ENCODE data around the gene SH3BP1.
"Not testable (repeated sequence)": the region's sequence is repeated elsewhere in the genome, so short reads cannot be mapped to it uniquely, and the experiment has no call there.

The SH3BP1 gene

DNA sequence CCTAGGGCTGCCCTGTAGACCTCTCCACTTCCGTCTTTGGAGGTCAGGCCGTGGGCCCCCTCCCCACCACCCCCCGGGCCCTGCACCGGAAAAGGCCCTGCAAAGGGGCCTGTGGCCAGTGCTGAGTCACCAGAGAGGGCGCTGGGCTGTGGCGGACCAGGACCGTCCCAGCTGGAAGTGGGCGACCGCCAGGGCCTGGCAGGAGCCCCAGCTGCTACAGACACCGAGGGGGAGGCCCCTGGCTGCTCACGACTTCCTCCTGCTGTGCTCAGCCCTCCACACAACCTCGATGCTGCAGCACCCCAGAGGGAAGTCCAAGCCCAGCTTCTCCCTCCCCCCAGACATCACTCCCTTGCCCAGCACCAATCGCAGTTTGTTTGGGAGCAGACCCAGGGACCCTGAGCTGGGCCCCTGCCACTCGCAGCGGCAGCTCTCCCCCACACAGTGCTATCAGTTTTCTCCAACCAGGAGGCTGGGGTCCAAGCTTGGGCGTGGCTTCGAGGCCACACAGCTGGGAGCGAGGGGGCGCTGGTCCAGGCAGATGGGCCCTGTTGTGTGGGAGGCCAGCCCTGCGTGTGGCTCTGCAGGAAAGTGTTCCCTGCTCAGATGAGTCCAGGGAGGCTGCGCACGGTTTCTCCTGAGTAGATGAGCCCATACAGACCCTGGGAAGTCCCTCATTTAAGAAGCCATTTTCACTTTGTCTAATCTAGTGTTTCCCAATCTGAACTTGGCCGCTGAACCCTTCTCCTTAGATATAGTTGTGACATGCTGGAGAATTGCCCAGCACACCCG, 5.6 kb upstream of the SH3BP1 start:
- peak; percentile 59 for DNase-seq

DNA sequence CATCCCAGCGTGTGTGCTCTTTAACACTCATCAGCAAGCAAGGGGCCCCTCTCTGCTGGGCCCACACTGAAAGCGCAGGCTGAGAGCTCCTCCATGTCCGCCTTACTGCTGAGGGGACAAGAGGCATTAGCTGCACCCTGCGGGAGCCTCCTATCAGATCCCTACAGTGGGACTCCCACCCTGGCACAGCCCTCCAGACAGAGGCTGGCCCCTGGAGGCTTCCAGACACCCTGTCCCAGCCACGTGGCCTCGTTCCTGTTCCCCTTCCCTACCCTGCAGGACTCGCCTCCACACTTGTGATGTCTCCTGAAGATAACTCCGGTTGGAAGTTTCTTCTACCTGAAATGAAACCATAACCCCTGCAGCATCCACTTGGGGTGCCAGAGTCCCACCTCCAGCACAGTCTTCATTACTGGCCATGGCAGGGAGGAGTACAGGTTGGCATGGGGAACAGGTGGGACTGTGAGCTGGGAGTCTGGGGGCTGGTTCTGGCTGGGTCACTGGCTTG, 5.0 kb upstream of the SH3BP1 start:
- no peak for DNase-seq

DNA sequence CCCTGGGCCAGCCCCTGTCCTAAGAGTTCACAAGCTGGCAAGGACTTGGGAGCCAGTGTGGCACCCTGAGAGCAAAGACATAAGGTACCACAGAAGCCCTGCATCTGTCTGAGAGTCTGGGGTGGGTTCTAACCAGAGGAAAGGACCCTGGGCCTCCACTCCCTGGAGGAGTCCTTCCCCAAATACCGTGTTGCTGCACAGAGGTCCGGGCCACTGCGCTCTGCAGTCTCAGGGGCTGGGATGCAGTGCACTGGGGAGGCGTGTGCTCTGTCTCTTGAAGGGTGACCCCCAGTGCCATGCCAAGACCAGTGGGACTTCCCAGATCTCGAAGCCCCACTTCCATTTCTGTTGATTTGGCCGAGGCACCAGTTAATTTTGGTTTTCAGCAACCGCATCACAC, 4.3 kb upstream of the SH3BP1 start:
- DNase-seq, result no peak

DNA sequence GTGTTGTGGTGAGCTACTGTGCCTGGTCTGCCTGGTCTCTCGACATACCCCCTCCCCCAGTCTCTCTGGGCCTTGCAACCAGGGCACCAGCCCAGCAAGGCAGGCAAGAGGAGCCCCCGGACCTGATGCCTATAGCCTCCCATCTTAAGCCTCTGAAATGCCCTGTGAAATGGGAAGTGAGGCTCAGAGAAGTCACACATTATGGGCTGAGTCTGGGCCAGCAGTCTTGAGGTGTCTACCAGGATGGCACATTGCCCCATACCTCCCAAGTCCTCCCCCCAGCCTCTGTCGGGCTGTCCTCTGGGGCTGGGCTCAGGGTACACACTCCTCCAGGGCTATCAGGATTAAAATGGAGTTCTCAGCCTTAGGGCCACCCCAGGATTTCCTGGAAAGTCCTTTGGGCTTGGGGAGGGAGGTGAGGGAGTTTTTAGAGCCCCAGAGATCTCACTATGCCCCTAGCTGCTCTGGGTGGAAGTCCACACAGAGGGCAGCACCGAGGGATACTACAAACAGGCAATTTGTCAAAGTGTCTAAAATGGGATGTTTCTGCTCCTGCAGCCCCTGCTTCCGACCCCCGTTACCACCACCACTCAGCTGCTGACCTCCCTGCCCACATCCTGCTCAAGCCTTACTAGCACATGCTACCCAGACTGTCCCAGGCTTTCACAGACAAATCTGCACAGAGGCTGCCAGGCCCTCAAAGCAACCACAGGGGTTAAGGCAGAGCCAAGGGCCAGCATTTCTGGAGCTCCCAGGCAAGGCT, 3.1 kb upstream of the SH3BP1 start:
- DNase-seq, result no peak

DNA sequence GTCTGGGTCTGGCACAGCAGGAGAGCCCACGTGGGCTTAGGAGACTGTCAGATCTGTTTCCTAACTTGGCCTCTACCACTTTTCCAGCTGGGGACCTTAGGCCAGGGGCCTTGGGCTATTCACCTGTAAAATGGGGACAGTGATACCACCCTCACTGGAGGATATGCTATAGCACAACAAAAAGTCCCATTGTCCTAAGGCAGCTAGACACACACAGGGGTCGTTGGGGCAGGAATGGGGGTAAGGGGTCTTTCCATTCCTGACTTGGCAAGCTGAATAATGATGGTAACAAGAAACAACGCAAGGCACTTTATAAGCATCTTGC, 2.6 kb upstream of the SH3BP1 start:
- DNase-seq, result no peak

DNA sequence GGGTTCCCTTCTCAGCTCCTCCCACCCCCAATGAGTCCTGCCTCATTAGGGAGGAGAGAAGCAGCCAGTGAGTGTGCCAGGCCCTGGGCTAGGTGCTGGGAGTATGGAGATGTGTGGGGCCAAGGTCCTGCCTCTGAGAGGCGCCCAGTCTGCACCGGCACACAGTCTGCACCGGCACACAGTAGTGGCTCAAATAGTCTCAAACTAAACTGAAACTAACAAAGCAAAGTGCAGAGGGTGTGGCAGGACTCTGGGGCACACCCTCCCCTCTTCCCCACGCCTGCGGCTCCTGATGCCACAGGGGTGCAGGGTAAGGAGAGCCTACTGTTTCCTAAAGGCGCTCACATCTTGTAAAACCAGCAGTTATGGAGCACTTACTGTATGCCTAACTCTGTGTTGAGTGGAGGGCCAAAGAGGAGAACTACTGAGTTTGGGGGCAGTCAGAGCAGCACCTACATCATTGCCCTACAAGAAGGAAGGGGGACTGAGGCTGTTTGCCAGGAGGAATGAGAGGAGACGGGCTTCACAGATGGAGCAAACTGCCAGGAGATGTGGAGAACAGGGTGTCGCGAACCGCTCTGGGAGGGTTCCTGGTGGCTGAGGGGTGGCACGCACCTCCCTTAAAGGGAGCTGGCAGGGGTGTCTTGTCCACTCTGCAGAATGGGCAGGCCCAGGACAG, 939 bp upstream of the SH3BP1 start:
- no peak for DNase-seq

DNA sequence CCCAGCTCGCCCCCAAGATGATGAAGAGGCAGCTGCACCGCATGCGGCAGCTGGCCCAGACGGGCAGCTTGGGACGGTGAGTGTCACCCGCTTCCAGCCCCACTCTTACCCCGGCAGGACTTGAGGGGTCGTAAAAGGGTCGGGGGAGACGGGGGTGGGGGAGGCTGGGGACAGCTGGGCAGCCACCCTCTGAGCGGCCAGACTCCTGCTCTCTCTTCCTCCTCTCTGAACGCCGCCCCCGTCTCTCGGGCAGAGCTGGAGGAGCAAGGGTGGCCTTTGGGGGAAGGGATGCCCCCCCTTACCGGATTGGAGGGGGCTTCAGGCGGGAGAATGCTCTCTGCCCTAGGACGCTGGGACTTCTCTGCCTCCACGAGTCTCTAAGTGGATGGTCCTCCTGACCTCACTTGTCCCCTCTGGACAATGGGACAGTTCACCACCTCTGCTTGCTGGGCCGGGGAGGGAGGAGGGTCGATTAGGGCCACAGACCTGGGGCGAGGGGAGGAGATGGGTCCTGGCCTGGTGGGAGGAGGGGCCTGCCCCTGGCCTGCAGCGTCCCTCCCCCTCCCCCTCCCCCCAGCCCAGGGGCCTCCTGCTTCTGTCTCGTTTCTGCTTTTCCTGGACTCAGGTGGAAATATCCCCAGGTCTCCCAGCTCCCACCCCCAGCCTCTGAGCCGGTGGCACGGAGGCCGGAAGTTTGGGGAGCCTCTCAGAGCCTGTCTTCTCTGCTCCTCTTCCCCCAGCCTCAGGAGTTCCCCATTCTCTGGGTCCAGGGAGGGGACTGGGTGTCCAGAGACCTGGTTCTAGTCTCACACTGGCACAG, 512 bp downstream of the SH3BP1 start:
- peak; percentile 30 for DNase-seq

DNA sequence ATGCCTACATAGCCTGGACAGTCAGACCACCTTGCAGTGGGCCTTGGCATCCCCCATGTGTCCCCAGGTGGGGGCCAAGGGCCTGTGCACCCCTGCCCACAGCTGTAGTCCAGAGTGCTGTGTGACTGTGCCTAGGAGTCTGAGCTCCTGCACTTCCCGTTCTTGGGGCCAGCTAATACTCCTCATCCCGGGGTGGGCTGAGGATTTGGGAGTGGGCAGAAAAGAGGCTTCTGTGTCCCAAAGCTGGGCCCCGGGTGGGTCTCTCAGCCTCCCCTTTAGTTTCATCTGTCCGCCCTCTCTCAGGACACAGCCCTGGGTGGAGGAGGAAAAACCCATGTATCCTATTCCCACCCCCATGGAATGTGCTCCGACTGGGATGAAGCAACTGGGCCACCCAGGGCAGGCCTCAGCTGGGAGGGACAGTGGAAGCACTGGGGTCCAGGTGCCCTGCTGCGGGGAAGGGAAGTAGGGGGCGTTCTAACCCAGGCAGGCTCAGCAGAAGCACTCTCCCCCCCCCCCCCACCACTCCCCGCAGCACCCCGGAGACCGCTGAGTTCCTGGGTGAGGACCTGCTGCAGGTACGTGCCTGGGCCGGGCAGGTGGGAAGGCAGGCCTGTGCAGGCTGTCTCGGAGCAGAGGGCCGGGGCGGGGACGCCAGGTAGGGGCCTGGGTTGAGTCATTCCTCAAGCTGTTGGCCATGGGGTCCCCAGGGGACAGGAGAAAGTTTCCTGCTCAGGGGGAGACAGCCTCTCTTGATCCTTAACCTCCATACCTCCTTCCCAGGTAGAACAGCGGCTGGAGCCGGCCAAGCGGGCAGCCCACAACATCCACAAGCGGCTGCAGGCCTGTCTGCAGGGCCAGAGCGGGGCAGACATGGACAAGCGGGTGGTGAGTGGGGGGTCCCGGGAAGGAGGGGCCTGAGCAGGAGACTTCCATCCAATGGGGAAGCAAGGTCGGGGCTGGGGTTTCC, 1.4 kb downstream of the SH3BP1 start:
- no peak for DNase-seq

DNA sequence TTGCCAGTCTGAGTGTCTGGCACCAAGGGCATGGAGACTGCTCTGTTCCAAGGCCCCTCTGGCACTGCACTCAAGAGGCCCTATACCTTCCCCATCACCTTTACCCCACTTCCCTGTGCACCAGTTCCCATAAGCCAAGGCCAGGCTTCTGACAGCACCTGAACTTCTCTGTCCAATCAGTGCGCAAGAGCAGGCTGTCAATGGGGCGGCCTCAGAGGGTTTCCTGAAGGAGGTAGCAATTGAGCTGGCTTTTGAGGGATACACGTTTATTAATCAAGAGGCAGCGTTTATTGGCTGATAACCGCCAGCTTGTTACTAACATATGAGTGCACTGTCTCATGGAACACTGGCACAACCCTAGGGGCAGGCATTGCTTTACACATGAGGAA, 2.1 kb downstream of the SH3BP1 start:
- no peak for DNase-seq

DNA sequence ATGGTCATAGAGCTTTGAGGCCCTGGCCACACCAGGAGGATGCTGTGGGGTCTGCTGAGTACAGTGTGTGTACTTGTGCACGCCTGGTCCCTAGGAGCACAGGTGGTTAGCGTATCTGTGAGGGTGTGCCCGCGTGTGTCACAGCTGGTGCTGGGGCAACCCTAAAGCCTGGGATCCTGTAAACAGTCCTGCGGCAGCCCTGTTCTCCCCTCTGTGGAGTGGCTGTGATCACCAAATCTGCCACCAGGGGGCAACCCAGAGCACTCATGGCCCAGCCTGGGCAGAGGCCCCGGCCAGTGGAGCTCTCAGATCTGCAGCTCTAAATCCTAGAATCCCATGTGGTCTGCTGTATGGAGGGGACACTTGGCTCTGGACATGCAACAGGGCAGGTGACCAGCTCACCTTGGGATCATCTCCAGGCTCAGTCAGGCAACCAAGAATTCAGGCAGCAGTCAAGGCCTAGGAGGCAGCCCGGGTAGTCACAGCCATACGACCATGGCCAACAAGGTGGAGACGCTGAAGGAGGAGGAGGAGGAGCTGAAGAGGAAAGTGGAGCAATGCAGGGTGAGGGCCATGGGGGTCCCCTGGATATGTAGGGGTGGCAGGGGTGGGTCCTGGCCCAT, 3.9 kb downstream of the SH3BP1 start:
- peak; percentile 92 for DNase-seq

DNA sequence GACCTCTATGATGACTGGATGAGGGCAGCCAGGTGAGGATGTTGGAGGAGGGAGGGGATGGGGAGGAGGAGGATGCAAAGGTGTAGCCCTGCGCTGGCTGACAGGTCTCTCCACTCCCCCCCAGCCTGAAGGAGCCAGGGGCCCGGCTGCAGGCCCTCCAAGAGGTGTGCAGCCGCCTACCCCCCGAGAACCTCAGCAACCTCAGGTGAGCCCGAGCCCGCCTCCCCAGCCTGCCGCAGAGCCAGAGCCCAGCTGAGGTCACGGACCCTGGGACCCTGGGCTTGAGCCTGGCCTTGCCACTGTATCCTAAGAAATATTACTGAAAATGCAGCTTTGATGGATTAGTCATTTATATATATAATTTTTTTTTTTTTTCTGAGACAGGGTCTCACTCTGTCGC, 7.8 kb downstream of the SH3BP1 start:
- DNase-seq, result no peak

DNA sequence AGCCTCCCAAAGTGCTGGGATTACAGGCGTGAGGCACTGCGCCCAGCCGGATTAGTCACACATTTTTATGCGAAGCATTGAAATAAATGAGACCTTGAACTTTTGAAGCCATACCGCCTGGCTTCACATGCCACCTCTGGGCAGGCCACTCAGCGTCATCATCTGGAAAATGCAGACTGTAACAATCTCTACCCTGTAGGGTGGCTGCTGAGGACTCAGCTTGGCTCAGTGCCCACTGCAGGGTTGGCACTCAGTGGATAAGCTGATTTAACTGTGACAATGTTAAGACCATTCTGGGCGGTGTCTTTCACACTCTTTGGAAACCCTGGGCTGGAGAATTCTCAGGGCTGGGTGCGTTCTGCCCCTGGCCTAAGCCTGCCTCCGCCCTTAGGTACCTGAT, 8.5 kb downstream of the SH3BP1 start:
- no peak for DNase-seq

DNA sequence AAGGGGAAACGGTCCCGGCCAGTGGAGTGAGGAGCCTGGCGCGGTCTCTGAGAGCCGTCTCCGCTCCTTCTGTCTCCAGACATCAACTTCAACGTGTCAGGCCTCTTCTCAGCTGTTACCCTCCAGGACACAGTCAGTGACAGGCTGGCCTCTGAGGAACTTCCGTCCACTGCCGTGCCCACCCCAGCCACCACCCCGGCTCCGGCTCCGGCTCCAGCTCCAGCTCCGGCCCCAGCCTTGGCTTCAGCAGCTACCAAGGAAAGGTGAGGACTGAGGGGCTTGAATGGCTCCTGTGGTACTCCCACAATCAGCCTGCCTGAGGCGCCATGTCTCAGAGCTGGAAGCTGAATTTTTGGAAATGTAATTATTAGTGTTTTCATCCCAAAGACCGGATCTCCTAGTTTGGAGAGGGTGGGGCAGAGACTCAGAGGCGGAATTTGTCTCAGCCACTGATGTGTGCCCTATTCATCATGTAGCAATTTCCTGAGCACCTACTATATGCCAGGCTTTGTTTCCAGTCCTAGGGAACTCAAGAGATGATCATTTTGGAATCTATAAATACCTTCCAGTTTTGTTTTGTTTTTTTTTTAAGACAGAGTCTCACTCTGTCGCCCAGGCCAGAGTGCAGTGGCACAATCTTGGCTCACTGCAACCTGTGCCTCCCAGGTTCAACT, 11.1 kb downstream of the SH3BP1 start:
- DNase-seq, result no peak

DNA sequence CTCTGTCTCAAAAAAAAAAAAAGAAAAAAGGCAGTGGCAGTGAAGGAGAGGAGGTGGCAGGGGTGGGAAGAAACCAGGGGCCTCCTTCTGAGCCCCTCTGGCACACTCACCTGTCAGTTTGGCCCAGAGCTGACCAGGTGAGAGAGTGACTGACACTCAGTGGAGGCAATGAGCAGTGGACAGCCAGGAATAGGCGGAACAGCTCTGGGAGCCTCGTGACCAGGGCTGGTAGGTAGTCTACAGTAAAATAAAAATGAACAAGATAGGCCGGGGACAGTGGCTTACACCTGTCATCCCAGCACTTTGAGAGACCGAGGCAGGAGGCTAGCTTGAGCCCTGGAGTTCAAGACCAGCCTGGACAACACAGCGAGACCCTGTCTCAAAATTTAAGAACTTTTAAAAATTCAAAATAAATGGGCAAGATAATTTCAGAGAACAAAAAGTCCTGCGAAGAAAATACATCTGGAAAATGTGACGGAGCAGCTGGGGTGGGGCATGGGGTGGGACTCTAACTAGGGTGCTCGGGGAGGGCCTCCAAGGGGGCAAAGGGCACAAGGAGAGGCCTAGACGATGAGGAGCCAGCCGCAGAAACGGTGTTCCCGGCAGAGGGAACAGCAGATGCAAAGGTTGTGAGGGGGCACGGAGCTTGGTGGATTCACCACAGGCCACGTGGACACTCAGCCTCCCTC, 15.2 kb downstream of the SH3BP1 start:
- DNase-seq, result no peak

DNA sequence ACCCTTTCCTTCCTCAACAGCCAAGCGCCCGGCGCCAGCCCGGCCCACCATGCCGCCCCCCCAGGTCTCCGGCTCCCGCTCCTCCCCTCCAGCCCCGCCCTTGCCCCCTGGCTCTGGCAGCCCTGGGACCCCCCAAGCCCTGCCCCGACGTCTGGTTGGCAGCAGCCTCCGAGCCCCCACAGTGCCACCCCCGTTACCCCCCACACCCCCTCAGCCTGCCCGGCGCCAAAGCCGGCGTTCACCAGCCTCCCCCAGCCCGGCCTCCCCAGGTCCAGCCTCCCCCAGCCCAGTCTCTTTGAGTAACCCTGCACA, 15.7 kb downstream of the SH3BP1 start:
- no peak for DNase-seq

DNA sequence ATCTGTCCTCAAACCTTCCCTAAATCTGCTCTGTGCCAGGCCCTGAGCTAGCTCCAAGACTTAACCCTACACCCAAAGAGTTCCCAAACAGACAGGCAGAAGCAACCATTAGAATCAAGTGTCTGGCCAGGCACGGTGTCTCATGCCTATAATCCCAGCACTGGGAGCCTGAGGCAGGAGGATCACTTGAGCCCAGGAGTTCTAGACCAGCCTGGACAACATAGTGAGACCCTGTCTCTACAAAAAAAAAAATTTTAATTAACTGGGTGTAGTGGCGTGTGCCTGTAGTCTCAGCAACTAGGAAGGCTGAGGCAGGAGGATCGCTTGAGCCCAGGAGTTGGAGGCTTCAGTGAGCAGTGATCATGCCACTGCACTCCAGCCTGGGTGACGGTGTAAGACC, 17.1 kb downstream of the SH3BP1 start:
- not testable (repeated sequence) for DNase-seq

DNA sequence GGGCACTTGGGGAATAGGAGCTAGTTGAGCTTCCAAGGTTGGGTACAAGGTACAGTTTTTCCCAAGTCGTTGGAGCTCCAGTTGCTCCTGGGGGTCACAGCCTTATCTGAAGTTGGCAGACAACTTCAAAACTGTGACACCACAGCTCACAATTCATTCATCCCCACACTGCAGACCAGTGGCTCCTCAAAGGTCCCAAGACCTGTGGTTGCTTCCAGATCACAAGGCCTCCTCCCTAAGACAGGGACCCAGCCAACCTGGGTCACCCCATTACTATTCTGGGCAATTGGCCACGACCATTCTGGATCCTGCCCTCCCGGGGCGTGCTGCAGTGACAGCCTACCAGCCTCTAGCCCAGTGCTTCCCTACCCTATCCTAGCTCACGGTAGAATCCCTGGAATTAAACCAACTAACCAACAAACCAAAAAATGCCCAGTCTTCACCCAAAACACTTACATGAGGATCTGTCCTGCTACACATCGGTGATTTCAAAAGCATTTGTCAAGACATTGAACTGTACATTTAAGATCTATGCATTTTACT, 18.2 kb downstream of the SH3BP1 start:
- no peak for DNase-seq

DNA sequence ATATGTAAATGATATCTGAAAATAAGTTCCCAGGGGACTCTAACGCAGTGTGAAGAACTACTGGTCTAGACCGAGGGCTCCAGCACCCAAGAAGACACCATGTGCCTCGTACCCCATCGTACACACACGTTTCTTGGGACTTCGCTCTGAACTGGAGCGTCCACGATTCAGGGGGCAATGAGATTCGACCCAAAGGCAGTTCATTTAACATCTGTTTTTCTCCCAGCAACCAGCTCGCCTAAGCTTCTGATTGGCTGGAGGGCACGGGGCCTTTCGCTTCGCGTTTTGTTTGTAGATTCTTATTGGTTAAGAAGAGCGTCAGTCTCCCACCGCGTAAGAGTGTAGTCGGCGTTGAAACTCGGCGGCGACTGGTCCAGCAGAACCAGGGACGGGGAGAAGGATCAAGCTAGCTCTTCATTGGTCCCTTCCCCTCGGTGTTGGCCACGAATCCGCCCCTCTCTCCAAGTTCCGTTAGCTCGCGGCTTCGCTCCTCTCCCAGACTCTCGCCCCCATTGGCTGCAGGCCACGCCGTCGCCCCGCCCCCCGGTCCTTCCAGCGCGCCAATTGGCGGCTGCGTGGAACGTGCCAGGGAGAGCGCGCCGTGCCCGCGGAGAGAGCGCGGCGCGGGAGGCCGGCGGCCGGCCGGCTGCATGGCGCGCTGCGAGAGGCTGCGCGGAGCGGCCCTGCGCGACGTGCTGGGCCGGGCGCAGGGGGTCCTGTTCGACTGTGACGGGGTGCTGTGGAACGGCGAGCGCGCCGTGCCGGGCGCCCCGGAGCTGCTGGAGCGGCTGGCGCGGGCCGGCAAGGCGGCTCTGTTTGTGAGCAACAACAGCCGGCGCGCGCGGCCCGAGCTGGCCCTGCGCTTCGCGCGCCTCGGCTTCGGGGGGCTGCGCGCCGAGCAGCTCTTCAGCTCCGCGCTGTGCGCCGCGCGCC, 18.9 kb downstream of the SH3BP1 start, which contains the start of gene PDXP:
PDXP (plus strand) TSS at position 591 of the 933 bp plus-strand sequence; CDS start at position 651, 60 bp downstream.
- DNase-seq, result peak; percentile 98

Measured in activated T-cell treated with anti-CD3 and anti-CD28 coated beads, Interleukin-2, amount 50 U/mL, for 1 hour (primary cell).